IgD-negative memory B cell (primary cell): ENCODE data around the gene CETP. TPM values are rescaled to one million over a fixed set of nuclear protein-coding genes. Genes with fewer than 3 reads are reported as not detected.

Experiments used
- H3K27ac Mint-ChIP-seq, 3 donors: one replicate each; pipeline ENCODE4 v1.8.0; 2020 to 2022; ENCODE audit warnings: mild to moderate bottlenecking in 3 of 3, mixed read lengths in 3 of 3, moderate library complexity in 1 of 3
- H3K27me3 Mint-ChIP-seq: one replicate; pipeline ENCODE4 v1.8.0; 2021; ENCODE audit warnings: mixed read lengths
- H3K36me3 Mint-ChIP-seq: one replicate; pipeline ENCODE4 v1.8.0; 2020; ENCODE audit warnings: mild to moderate bottlenecking, mixed read lengths
- H3K4me1 Mint-ChIP-seq, 3 donors: one replicate each; pipeline ENCODE4 v1.8.0; 2020 to 2022; ENCODE audit warnings: mixed read lengths in 3 of 3, mild to moderate bottlenecking in 1 of 3
- H3K4me3 Mint-ChIP-seq, 4 donors: one replicate each; pipeline ENCODE4 v1.8.0; 2020 to 2022; ENCODE audit warnings: mild to moderate bottlenecking in 4 of 4, mixed read lengths in 4 of 4, moderate library complexity in 3 of 4
- H3K9me3 Mint-ChIP-seq, 3 donors: one replicate each; pipeline ENCODE4 v1.8.0; 2020 to 2021; ENCODE audit warnings: mixed read lengths in 3 of 3, mild to moderate bottlenecking in 1 of 3
- polyA plus RNA-seq: library from polyadenylated mRNA; unstranded; fragments of 300-500 nt; fragmentation: Illumina TruSeq; gene quantifications from one replicate; pipeline ENCODE4 v1.2.3, GENCODE V29; 2021

The CETP gene
- polyA plus RNA-seq, 1 donor from 2014 or later, result 0.79 TPM

DNA sequence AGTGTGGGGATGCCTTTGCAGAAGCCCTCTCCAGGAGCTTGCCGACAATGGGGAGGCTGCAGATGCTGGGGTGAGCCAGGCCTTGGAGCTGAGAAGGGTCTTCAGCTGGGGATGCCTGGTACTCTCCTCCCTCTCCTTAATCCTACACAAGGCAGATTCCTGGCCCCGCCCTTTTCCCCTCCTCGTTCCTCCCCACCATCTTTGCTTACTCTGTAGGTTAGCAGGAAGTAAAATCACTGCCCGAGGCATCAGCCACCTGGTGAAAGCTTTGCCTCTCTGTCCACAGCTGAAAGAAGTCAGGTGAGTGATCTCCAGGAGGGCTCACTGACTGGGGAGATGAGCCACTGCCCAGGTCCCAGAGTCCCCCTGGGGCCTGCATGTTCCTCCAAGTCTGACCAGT is 66.3 kb downstream of the CETP start:
- peaks cover 8% of the 10 kb centered on the region for H3K36me3 Mint-ChIP-seq
- H3K27ac Mint-ChIP-seq, result peak overlapping the region in 1 of 3 donors; percentile 65
- H3K4me3 Mint-ChIP-seq, result peak overlapping the region in 1 of 4 donors; percentile 72
- no peaks in the 10 kb centered on the region for H3K27me3 Mint-ChIP-seq
- peaks cover 12 to 24% (median 21%) of the 10 kb centered on the region in 3 donors for H3K4me1 Mint-ChIP-seq
- H3K9me3 Mint-ChIP-seq, result peaks cover 0 to 1% (median 0%) of the 10 kb centered on the region in 3 donors

GRCh38 chr16:57029161-57030160 is 67.7 kb downstream of the CETP start:
- peaks cover 0 to 1% (median 0%) of the 10 kb centered on the region in 3 donors for H3K9me3 Mint-ChIP-seq
- peaks cover 9 to 23% (median 22%) of the 10 kb centered on the region in 3 donors for H3K4me1 Mint-ChIP-seq
- no peaks in the 10 kb centered on the region for H3K27me3 Mint-ChIP-seq
- no peak overlapping the region for H3K27ac Mint-ChIP-seq
- H3K36me3 Mint-ChIP-seq, result peaks cover 14% of the 10 kb centered on the region
- no peak overlapping the region for H3K4me3 Mint-ChIP-seq

DNA sequence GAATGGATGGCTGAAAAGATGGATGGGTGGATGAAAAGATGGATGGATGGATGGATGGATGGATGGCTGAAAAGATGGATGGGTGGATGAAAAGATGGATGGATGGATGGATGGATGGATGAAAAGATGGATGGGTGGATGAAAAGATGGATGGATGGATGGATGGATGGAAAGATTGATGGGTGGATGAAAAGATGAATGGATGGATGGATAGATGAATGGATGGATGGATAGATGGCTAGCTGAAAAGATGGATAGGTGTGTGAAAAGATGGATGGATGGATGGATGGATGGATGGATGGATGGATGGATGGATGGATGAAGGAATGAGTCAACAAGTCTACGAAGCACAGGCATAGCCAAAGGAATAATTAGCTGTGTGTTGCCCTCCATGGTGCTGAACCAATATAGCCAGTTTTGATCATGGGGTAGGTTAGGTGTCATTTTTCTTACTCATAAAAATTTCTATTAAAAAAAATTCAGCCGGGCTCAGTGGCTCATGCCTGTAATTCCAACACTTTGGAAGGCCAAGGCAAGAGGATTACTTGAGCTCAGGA is 68.7 kb downstream of the CETP start:
- H3K36me3 Mint-ChIP-seq, result peaks cover 15% of the 10 kb centered on the region

DNA sequence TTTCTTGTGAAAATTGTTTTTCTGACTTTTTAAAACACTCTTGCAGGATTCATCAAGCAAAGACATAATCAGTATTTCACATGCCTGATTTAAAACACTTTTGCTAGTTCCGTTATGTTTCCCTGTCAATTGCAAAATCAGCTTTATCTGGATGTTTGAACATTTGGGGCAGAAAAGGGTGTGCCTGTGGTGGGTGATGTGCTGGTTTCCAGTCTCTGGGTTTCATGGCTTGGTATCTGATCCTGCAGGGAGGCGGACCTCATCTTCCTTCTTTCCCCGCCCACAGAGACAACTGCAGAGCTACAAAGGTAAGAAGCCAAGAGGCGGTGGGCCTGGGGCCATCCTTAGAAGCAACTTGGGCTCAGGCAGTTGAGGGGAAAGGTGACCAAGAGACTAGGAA is 69.4 kb downstream of the CETP start:
- H3K27me3 Mint-ChIP-seq, result no peaks in the 10 kb centered on the region
- peaks cover 20% of the 10 kb centered on the region for H3K36me3 Mint-ChIP-seq
- H3K9me3 Mint-ChIP-seq, result peaks cover 0 to 1% (median 0%) of the 10 kb centered on the region in 3 donors
- H3K4me3 Mint-ChIP-seq, result no peak overlapping the region
- peak overlapping the region in 2 of 3 donors; percentile 10 to 46 for H3K27ac Mint-ChIP-seq
- peaks cover 15 to 29% (median 19%) of the 10 kb centered on the region in 3 donors for H3K4me1 Mint-ChIP-seq

More for the DNA sequence above, 68.7 kb downstream of the CETP start:
- H3K4me3 Mint-ChIP-seq, result no peak overlapping the region
- H3K9me3 Mint-ChIP-seq, result peaks cover 0 to 1% (median 0%) of the 10 kb centered on the region in 3 donors
- no peaks in the 10 kb centered on the region for H3K27me3 Mint-ChIP-seq
- H3K4me1 Mint-ChIP-seq, result peaks cover 9 to 25% (median 20%) of the 10 kb centered on the region in 3 donors
- no peak overlapping the region for H3K27ac Mint-ChIP-seq

DNA sequence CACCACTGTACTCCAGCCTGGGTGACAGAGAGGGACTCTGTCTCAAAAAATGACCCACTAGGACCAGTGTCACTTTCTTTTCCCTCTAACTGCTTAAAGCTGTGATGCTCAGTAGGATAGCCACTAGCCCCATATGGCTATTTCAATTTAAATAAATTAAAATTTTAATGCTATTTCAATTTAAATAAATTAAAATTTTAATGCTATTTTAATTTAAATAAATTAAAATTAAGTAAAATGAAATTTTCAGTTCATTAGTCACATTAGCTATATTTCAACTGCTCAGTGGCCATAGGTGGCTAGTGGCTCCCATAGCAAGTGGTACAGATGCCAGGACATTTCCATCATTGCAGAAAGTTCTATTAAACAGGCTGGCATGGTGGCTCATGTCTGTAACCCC is 70.6 kb downstream of the CETP start:
- Mint-ChIP-seq H3K4me1 (peaks cover 12 to 27% (median 15%) of the 10 kb centered on the region in 3 donors), H3K27ac (peak overlapping the region in 1 of 3 donors; percentile 32), H3K9me3 (peaks cover 0 to 1% (median 0%) of the 10 kb centered on the region in 3 donors), H3K36me3 (peaks cover 23% of the 10 kb centered on the region), H3K27me3 (no peaks in the 10 kb centered on the region), H3K4me3 (no peak overlapping the region)

- Mint-ChIP-seq H3K9me3 (peaks cover 0 to 1% (median 0%) of the 10 kb centered on the region in 3 donors), H3K4me1 (peaks cover 6 to 28% (median 16%) of the 10 kb centered on the region in 3 donors), H3K27me3 (no peaks in the 10 kb centered on the region), H3K4me3 (no peak overlapping the region), H3K27ac (peak overlapping the region in 2 of 3 donors; percentile 58 to 85), H3K36me3 (peaks cover 23% of the 10 kb centered on the region)
Observed at GRCh38 chr16:57032931-57033330, 71.2 kb downstream of the CETP start.

Other genes with a start within 250 kb of the CETP start
- gene NUP93, start 231.8 kb upstream of the CETP start, polyA plus RNA-seq, result 60.6 TPM
- gene SLC12A3, start 96.7 kb upstream of the CETP start, polyA plus RNA-seq, result 1.6 TPM
- 298 TPM for gene HERPUD1, start 29.8 kb upstream of the CETP start, polyA plus RNA-seq
- 134 TPM for gene NLRC5, start 27.6 kb downstream of the CETP start, polyA plus RNA-seq
- gene CPNE2, start 130.6 kb downstream of the CETP start, polyA plus RNA-seq, result 2.0 TPM
- 91.6 TPM for gene PSME3IP1, start 224.1 kb downstream of the CETP start, polyA plus RNA-seq
- 38.2 TPM for gene RSPRY1, start 224.4 kb downstream of the CETP start, polyA plus RNA-seq